GM18519 (cell line): ENCODE data around the gene SLC26A5.
"Not testable (repeated sequence)": the region's sequence is repeated elsewhere in the genome, so short reads cannot be mapped to it uniquely, and the experiment has no call there.

ENCODE experiments used
- ATAC-seq: cut with Tn5 transposase; IDR thresholded peaks from one replicate; pipeline ENCODE4 v1.9.1; 2021; ENCODE audit warnings: mild to moderate bottlenecking, moderate library complexity; ENCODE audit not compliant: unreplicated experiment, low FRiP score

Gene SLC26A5

GRCh38 chr7:103412151-103412550, 33.9 kb downstream of the SLC26A5 start:
- no peak for ATAC-seq

GRCh38 chr7:103405789-103406613, 40.0 kb downstream of the SLC26A5 start:
- not testable (repeated sequence) for ATAC-seq

- ATAC-seq = not testable (repeated sequence)
Observed at GRCh38 chr7:103399687-103400086, 46.3 kb downstream of the SLC26A5 start.

- ATAC-seq = no peak
Observed at GRCh38 chr7:103398483-103399127, 47.4 kb downstream of the SLC26A5 start.

- no peak for ATAC-seq
Observed at GRCh38 chr7:103396471-103396870, 49.5 kb downstream of the SLC26A5 start.

GRCh38 chr7:103395071-103395470, 50.9 kb downstream of the SLC26A5 start:
- ATAC-seq = no peak

GRCh38 chr7:103394566-103394965, 51.4 kb downstream of the SLC26A5 start:
- no peak for ATAC-seq

GRCh38 chr7:103391976-103392375, 54.0 kb downstream of the SLC26A5 start:
- no peak for ATAC-seq

- ATAC-seq = no peak
Observed at GRCh38 chr7:103391150-103391549, 54.9 kb downstream of the SLC26A5 start.

- no peak for ATAC-seq
Observed at GRCh38 chr7:103389263-103389662, 56.7 kb downstream of the SLC26A5 start.

GRCh38 chr7:103388469-103389140, 57.4 kb downstream of the SLC26A5 start:
- no peak for ATAC-seq

GRCh38 chr7:103387242-103387641, 58.8 kb downstream of the SLC26A5 start:
- ATAC-seq = no peak

GRCh38 chr7:103382032-103382402, 64.0 kb downstream of the SLC26A5 start:
- ATAC-seq = no peak

GRCh38 chr7:103381280-103382031, 64.6 kb downstream of the SLC26A5 start:
- no peak for ATAC-seq

GRCh38 chr7:103380395-103381191, 65.4 kb downstream of the SLC26A5 start:
- ATAC-seq = no peak

- ATAC-seq = no peak
Observed at GRCh38 chr7:103379270-103379975, 66.6 kb downstream of the SLC26A5 start.

- ATAC-seq = no peak
Observed at GRCh38 chr7:103373866-103374643, 72.0 kb downstream of the SLC26A5 start.

GRCh38 chr7:103369432-103369831, 76.6 kb downstream of the SLC26A5 start:
- ATAC-seq = no peak

GRCh38 chr7:103349805-103350204, 96.2 kb downstream of the SLC26A5 start:
- no peak for ATAC-seq
